GM18873 (cell line): ENCODE data around the gene LIPF.
"Not testable (repeated sequence)": the region's sequence is repeated elsewhere in the genome, so short reads cannot be mapped to it uniquely, and the experiment has no call there.

ENCODE experiments used
- ATAC-seq: cut with Tn5 transposase; IDR thresholded peaks from one replicate; pipeline ENCODE4 v1.9.1; 2021; ENCODE audit warnings: mild to moderate bottlenecking, moderate library complexity, moderate number of reproducible peaks; ENCODE audit not compliant: unreplicated experiment, low FRiP score

Gene LIPF, protein sequence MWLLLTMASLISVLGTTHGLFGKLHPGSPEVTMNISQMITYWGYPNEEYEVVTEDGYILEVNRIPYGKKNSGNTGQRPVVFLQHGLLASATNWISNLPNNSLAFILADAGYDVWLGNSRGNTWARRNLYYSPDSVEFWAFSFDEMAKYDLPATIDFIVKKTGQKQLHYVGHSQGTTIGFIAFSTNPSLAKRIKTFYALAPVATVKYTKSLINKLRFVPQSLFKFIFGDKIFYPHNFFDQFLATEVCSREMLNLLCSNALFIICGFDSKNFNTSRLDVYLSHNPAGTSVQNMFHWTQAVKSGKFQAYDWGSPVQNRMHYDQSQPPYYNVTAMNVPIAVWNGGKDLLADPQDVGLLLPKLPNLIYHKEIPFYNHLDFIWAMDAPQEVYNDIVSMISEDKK

GRCh38 chr10:88664142-88664541 is at the start of gene LIPF:
LIPF (plus strand) TSS chr10:88664442; CDS start chr10:88667298, 2,856 bp downstream.
- ATAC-seq = no peak

GRCh38 chr10:88616250-88616977 is 47.8 kb upstream of the LIPF start:
- ATAC-seq = no peak

GRCh38 chr10:88617772-88618300 is 46.4 kb upstream of the LIPF start:
- ATAC-seq = no peak

GRCh38 chr10:88618496-88618895 is 45.7 kb upstream of the LIPF start:
- no peak for ATAC-seq

DNA sequence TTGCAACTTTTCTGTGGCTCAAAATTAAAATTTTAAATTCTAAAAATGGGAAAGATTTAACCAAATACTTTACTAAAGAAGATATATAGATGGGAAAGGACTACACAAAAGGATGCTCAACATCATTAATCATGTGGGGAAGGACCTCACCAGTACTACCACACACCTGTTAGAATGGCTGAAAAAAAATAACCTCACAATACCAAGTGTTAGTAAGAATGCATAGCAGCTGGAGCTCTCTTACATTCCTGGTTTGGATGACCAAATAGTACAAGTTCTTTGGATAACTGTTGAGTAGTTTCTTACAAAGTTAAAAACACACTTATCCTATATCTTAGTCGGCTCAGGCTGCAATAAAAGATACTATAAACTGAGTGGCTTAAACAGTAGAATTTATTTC is 43.8 kb upstream of the LIPF start:
- no peak for ATAC-seq

- ATAC-seq = no peak
Observed at GRCh38 chr10:88623835-88624234, 40.4 kb upstream of the LIPF start.

GRCh38 chr10:88624840-88625239 is 39.4 kb upstream of the LIPF start:
- ATAC-seq = no peak

- no peak for ATAC-seq
Observed at GRCh38 chr10:88640186-88640585, 24.1 kb upstream of the LIPF start.

- ATAC-seq = no peak
Observed at GRCh38 chr10:88642209-88642608, 22.0 kb upstream of the LIPF start.

- ATAC-seq = no peak
Observed at GRCh38 chr10:88642963-88643362, 21.3 kb upstream of the LIPF start.

DNA sequence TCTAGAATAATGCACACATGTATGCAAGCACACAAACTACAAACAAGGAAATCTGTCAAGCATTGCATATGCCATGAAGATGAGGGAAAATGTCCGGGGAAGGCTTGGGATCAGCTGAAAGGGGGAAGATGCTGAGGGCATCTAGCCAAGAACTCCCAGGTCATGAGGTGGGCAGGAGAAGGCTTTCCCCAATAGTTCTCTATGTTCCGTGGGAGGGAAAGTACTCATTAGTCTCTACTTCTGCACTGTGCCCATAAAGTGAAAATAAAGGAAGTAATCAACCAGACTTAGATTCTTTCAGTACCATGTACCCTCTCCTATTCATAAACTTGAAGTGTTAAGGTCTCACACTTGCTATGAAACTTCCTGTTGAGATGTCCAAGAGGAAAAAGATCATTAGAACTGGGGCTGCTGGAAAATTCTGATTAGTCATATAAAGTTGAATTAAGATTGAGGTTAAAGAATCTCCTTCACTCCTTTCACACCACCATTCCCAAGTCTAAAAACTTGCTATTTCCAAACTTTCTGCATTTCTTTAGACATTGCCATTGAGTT is 17.1 kb upstream of the LIPF start:
- ATAC-seq = no peak

DNA sequence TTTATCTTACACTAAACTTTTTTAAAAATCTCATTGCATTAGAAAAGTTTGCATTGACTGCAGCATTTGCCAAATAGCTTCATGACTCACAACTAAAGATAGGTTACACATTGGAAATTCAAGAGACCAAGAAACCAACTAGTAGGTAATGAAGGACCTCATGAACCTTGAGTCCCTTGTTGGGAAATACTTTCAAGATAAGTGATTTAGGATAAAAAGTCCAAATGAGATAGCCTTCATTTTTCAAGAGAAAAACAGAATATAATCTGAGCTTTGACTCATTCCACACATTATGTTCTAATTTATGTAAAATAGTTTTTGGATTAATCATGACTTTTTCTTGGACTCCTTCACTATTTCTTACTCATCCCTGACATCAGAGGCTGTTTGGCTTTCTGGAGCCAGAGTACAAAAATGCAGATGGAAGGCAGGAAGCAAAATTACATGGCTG is 13.1 kb upstream of the LIPF start:
- no peak for ATAC-seq

DNA sequence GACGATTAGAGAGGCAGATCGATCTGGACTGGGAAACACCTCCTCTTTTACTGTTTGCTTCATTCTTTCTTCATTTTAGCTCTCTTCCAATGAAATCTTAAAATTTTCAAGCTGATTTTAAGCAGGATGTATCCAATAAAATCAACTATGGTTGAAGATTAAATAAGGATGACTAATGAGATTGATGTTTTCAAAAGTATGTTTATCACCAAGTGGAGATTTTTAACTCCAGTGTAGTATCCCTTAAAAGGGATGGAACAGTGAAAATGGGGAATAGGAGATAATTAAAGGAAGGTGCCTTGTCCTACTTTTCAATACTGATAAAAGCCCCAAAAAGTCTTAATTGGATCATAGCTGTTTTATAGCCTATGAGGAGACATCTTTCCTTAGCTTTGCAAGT is 11.6 kb upstream of the LIPF start:
- ATAC-seq = no peak

GRCh38 chr10:88657901-88658300 is 6.3 kb upstream of the LIPF start:
- ATAC-seq = no peak

GRCh38 chr10:88659725-88660597 is 4.3 kb upstream of the LIPF start:
- ATAC-seq = no peak

- no peak for ATAC-seq
Observed at GRCh38 chr10:88660598-88660884, 3.7 kb upstream of the LIPF start.

- no peak for ATAC-seq
Observed at GRCh38 chr10:88661018-88661417, 3.2 kb upstream of the LIPF start.

- no peak for ATAC-seq
Observed at GRCh38 chr10:88661577-88661976, 2.7 kb upstream of the LIPF start.

DNA sequence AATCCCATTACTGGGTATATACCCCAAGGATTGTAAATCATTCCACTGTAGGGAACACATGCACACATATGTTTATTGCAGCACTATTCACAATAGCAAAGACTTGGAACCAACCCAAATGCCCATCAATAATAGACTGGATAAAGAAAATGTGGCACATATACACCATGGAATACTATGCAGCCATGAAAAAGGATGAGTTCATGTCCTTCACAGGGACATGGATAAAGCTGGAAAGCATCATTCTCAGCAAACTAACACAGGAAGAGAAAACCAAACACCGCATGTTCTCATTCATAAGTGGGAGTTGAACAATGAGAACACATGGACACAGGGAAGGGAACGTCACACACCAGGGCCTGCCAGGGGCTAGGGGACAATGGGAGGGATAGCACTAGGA is 1.1 kb upstream of the LIPF start:
- ATAC-seq = not testable (repeated sequence)

GRCh38 chr10:88668465-88668864 is 4.2 kb downstream of the LIPF start:
- ATAC-seq = no peak

- ATAC-seq = no peak
Observed at GRCh38 chr10:88670497-88670896, 6.3 kb downstream of the LIPF start.
